GM12873 (cell line): Measurements from ENCODE around the gene EIF4G3.

ENCODE experiments used
- TF ChIP-seq, protein P1 (sequence below): IDR thresholded peaks from 2 replicates; pipeline ENCODE4 v1.5.1; 2012; ENCODE audit warnings: low read depth, mild to moderate bottlenecking, moderate library complexity, low read length, control low read depth; ENCODE audit not compliant: insufficient read depth; ENCODE audit errors: missing control alignments

Gene EIF4G3, protein sequence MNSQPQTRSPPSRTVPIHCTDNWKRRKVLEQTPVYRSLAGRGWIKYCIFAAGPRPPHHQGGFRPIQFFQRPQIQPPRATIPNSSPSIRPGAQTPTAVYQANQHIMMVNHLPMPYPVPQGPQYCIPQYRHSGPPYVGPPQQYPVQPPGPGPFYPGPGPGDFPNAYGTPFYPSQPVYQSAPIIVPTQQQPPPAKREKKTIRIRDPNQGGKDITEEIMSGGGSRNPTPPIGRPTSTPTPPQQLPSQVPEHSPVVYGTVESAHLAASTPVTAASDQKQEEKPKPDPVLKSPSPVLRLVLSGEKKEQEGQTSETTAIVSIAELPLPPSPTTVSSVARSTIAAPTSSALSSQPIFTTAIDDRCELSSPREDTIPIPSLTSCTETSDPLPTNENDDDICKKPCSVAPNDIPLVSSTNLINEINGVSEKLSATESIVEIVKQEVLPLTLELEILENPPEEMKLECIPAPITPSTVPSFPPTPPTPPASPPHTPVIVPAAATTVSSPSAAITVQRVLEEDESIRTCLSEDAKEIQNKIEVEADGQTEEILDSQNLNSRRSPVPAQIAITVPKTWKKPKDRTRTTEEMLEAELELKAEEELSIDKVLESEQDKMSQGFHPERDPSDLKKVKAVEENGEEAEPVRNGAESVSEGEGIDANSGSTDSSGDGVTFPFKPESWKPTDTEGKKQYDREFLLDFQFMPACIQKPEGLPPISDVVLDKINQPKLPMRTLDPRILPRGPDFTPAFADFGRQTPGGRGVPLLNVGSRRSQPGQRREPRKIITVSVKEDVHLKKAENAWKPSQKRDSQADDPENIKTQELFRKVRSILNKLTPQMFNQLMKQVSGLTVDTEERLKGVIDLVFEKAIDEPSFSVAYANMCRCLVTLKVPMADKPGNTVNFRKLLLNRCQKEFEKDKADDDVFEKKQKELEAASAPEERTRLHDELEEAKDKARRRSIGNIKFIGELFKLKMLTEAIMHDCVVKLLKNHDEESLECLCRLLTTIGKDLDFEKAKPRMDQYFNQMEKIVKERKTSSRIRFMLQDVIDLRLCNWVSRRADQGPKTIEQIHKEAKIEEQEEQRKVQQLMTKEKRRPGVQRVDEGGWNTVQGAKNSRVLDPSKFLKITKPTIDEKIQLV (N-terminal part only)

DNA sequence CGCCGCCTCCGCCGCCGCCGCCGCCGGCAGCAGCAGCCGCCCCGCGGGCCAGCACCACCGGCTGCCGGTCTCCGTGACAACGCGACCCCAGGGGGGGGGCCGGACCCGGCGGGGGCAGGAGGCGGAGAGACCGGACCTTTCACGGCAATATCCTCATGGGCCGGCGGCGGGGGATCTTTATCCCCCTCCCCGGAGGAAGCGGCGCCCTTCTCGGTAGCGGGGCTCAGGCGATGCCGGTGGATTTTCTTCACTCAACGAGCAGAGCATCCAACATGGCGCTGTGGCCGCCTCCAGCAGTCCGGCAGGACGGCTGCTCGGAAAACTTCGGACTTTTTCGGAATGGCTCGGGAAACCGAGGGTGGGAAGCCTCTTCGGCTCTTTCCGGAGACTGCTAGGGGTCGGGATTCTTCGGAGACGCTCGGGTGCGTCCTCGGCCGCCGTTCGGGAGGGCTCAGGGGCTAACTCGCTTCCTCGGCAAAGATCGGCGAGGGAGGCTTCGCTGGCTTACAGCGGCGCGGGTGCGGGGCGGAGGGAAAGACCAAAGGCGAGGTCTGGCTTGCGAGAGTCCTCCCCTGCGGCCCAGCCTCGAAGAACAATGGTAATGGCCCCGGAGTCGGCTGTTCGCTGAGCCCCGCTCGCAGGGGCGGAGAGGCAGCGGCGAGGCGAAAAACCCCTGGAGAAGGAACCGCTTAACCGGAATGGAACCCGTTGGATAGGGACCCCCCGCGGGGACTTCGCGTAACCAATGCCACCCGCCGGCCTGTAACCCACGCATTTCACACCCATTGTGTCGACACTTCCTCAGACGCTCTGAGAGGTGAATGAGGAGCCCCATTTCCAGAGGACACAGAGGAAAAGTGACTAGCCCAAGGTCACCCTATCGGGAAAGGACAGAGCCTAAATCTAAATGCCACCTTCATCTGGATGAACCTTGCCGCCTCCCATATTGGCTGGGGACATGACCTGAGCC is at the start of gene EIF4G3:
Gene EIF4G3, minus strand, starts transcription at position 312 of the 970 bp plus-strand sequence. CDS start 174,155 bp downstream, outside the sequence.
- TF ChIP-seq, protein P1, sequence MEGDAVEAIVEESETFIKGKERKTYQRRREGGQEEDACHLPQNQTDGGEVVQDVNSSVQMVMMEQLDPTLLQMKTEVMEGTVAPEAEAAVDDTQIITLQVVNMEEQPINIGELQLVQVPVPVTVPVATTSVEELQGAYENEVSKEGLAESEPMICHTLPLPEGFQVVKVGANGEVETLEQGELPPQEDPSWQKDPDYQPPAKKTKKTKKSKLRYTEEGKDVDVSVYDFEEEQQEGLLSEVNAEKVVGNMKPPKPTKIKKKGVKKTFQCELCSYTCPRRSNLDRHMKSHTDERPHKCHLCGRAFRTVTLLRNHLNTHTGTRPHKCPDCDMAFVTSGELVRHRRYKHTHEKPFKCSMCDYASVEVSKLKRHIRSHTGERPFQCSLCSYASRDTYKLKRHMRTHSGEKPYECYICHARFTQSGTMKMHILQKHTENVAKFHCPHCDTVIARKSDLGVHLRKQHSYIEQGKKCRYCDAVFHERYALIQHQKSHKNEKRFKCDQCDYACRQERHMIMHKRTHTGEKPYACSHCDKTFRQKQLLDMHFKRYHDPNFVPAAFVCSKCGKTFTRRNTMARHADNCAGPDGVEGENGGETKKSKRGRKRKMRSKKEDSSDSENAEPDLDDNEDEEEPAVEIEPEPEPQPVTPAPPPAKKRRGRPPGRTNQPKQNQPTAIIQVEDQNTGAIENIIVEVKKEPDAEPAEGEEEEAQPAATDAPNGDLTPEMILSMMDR = no peak

DNA sequence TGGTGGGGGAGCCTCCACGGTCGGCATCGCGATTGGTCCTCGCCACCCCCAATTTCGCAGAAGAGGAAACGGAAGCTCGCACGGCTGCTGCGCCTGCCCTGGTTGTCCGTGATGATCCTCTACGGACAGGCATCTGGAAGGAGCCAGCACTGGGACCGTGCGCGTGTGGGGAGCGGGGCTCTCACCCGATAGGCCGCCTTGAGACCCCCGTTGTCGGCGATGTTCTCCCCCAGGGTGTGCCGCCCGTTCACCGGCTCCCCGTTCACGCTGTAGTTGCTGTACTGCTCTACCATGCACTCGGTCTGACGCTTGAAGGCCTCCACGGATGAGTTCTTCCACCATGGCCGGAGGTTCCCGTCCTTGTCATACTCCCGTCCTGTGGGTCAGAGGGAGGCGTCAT is 48.4 kb upstream of the EIF4G3 start:
- TF ChIP-seq, protein P1 = no peak

DNA sequence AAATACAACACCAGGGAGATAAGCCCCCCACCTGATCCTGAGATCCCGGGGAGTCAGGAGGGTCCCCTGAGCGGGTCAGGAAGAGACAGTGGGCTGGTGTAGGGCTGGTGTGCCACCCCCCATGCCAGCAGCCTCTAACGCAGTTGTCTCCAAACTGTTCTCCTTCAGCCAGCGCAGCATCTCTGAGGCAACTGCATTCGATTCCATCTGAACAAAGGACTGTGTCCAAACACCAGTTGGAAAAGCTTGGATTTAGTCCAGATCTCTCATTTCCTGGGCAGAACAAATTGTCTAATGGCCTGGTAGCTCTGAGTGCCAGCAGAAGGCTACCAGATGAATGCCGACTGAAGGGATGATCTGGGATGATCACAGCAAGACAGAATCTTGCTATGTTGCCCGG is 44.1 kb upstream of the EIF4G3 start:
- TF ChIP-seq, protein P1 = no peak

DNA sequence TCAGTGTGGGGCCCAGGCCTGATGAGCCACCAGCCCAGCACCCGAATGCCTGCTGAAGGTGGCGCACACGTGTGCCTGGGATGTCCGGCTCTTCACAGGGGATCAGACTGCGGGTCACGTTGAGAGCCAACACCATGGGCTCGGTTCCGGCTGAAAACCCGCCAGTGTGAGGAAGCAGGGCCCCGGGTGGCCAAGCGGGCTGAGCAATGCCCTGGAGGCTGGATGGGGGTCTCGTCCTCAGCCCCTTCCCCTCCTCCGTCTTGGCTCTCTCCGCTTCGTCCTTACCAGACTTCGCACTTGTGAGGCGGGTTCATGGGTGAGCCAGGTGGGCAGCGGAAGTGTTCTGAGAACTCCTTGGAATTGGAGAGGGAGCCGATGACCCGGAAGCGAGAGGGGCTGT is 43.0 kb upstream of the EIF4G3 start:
- TF ChIP-seq, protein P1 = no peak

DNA sequence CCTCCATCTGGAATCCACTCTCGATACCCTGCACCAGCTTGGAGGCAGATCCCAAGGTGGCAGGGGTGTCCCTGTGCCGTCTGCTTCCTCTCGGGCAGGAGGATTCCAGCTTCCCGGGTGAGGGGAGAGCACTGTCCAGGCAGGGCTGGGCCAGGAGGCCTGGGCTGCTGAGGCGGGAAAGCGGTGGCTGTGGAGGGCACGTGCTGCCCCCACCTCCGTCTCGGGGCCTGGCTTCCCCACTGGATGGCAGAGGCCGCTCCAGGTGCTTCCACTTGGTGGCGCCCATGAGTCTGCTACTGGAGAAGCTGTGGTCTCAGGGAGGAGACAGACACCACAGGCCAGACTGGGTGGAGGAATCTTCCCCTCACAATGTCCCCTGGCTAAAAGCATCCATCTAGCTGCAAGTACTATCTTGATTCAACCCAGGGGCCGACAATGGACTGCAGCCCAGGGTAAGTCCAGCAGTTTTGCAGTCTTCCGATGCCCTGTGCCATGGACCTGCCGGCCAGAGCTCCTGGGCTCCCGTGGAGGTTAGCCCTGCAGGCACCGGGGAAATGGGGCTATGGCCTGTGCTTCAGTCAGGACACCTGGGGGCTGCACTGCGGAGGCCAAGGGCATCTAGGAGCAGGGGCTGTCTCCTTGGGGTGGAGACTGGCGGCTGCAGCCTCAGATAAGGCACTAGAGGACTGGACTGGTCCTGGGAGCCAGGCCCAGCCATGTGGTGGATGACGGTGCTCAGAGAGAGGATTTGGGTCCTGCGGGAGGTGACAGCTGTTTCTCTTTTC is 41.3 kb upstream of the EIF4G3 start:
- TF ChIP-seq, protein P1 = peak; percentile 56
